ENCODE data around the gene TTC39B. TPM values are rescaled to one million over a fixed set of nuclear protein-coding genes. Genes with fewer than 3 reads are reported as not detected.

The TTC39B gene
- total RNA-seq = 10 to 100 TPM; 16.7 to 35.7 (median 29.9) TPM

DNA sequence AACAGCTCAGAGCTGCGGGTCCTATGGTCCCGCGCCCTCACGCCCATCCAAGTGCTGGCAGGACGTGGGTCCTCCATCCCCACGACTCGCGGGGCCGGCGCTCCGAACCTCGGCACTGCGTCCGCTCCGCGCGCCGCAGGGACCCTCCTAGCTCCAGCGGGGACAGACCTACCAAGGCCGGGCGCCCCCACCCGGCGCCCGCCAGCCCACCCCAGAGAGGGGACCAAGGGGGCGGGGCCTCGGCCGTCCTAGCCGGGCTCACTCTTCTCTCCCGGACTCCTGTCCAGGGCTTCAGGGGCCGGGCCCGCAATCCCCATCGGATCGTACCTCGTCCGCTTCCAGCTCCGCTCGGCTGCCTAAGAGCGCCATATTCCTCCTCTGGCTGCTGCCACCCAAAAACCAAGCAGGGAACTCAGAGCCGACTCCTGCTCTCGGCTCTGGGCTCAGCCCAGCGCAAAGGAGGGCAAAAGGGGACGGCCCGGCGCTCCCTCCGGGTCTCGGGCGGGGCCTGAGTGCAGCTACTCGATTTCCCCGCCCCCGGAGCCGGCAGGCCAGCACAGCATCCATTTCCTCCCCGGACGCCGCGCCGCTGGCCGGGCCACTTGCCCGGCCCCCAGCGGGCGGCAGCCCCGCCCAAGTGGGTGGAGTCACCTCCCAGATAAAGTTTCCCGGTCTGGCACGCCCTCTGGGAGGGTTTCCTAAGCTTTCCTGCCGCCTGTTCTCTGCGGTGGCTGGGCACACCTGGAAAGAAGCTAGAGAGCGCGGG, at the start of gene TTC39B:
Gene TTC39B, minus strand, starts transcription at position 460 of the 766 bp plus-strand sequence. Its CDS starts 91 bp downstream, at position 369.
- WGBS, 2 donors = 0% methylated on average over 2 to 40 of the region's 67 CpGs
- ATAC-seq (ENCODE audit: low FRiP score in 2 of 2) (peak; percentile 97 to 98), DNase-seq (peak; percentile 97 to 98)
- peaks cover 6 to 21% (median 17%) of the 10 kb centered on the region in 4 donors for H3K4me1 ChIP-seq
- no peaks in the 10 kb centered on the region for H3K9me3 ChIP-seq
- peak; percentile 40 to 92 (median 69) for TF ChIP-seq POLR2A (IDR thresholded peaks at IDR 0.05)
- TF ChIP-seq POLR2AphosphoS5 (IDR thresholded peaks at IDR 0.05) = peak; percentile 41 to 80
- TF ChIP-seq EP300 (IDR thresholded peaks at IDR 0.05) = no peak
- TF ChIP-seq, protein P1, sequence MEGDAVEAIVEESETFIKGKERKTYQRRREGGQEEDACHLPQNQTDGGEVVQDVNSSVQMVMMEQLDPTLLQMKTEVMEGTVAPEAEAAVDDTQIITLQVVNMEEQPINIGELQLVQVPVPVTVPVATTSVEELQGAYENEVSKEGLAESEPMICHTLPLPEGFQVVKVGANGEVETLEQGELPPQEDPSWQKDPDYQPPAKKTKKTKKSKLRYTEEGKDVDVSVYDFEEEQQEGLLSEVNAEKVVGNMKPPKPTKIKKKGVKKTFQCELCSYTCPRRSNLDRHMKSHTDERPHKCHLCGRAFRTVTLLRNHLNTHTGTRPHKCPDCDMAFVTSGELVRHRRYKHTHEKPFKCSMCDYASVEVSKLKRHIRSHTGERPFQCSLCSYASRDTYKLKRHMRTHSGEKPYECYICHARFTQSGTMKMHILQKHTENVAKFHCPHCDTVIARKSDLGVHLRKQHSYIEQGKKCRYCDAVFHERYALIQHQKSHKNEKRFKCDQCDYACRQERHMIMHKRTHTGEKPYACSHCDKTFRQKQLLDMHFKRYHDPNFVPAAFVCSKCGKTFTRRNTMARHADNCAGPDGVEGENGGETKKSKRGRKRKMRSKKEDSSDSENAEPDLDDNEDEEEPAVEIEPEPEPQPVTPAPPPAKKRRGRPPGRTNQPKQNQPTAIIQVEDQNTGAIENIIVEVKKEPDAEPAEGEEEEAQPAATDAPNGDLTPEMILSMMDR (IDR thresholded peaks at IDR 0.05) = peak in 1 of 6 experiments; percentile 28
- peak within 1 kb of the TSS; percentile 86 to 99 (median 92) for H3K4me3 ChIP-seq
- no peaks in the 10 kb centered on the region for H3K27me3 ChIP-seq
- H3K27ac ChIP-seq = peak within 1 kb of the TSS; percentile 86 to 91 (median 90)
- no peaks in the 10 kb centered on the region for H3K36me3 ChIP-seq

DNA sequence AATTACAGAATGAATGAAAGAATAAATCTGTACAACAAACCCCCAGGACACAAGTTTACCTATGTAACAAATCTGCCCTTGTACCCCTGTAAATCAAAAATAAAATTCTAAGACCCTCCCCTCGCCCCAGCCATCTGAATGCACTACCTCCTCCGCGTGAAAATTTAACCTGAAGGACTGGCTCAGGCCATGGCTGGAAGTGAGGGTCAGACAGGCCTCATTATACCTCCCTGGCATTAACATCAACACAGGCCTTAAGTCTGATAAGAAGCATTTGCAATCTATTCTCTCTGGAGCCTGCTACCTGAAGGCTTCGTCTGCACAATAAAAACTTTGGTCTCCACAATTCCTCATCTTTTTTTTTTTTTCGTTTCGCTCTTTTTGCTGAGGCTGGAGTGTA, 48.7 kb upstream of the TTC39B start:
- Histone ChIP-seq H3K9me3 (no peaks in the 10 kb centered on the region), H3K36me3 (no peaks in the 10 kb centered on the region), H3K4me3 (no peak overlapping the region), H3K27ac (no peak overlapping the region), H3K4me1 (no peaks in the 10 kb centered on the region), H3K27me3 (no peaks in the 10 kb centered on the region)
- TF ChIP-seq, protein P1 (IDR thresholded peaks at IDR 0.05) = no peak
- TF ChIP-seq POLR2AphosphoS5 (IDR thresholded peaks at IDR 0.05) = no peak
- no peak for TF ChIP-seq POLR2A (IDR thresholded peaks at IDR 0.05)
- TF ChIP-seq EP300 (IDR thresholded peaks at IDR 0.05) = no peak
- WGBS, 2 donors = 93 to 94% methylated on average over 6 of the region's 6 CpGs
- ATAC-seq (ENCODE audit: low FRiP score in 2 of 2) = no peak
- DNase-seq = no peak

DNA sequence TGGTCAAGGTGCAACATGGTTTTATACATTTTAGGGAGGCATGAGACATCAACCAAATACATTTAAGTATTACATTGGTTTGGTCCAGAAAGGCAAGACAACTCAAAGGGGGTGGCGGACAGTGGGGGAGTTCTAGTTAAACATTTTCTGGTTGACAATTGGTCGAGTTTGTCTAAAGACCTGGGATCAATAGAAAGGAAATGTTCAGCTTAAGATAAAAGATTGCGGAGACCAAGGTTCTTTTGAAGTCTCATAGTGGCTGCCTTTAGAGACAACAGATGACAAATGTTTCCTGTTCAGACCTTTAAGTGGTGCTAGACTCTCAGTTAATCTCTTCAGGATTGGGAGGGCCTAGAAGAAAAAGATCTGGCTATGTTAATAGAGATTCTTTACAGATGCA, 47.7 kb upstream of the TTC39B start:
- no peaks in the 10 kb centered on the region for H3K4me1 ChIP-seq
- no peaks in the 10 kb centered on the region for H3K36me3 ChIP-seq
- H3K27ac ChIP-seq = no peak overlapping the region
- DNase-seq (no peak), ATAC-seq (ENCODE audit: low FRiP score in 2 of 2) (no peak)
- no peaks in the 10 kb centered on the region for H3K27me3 ChIP-seq
- 61 to 71% methylated on average over 3 of the region's 3 CpGs for WGBS, 2 donors
- H3K4me3 ChIP-seq = no peak overlapping the region
- no peaks in the 10 kb centered on the region for H3K9me3 ChIP-seq
- TF ChIP-seq EP300 (IDR thresholded peaks at IDR 0.05) = no peak
- TF ChIP-seq POLR2A (IDR thresholded peaks at IDR 0.05) = no peak
- TF ChIP-seq POLR2AphosphoS5 (IDR thresholded peaks at IDR 0.05) = no peak
- TF ChIP-seq, protein P1 (IDR thresholded peaks at IDR 0.05) = no peak

DNA sequence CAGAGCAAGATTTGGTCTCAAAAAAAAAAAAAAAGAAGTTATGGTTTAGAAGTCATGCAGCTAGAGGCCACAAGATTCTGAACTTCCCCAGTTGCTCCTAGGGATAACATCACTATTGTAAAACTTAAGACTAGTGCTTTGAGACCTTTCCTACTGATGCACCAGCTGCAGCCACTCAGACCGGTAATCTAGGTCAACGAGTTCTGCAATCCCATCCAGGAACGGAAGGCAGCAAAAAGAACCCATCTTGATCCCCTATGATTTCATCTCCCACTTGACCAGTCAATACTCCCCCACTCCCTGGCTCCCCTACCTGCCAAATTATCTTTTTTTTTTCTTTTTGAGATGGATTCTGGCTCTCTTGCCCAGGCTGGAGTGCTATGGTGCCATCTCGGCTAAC, 46.9 kb upstream of the TTC39B start:
- no peaks in the 10 kb centered on the region for H3K36me3 ChIP-seq
- ATAC-seq (ENCODE audit: low FRiP score in 2 of 2) (no peak), DNase-seq (no peak)
- TF ChIP-seq POLR2A (IDR thresholded peaks at IDR 0.05) = no peak
- TF ChIP-seq, protein P1 (IDR thresholded peaks at IDR 0.05) = no peak
- no peak for TF ChIP-seq POLR2AphosphoS5 (IDR thresholded peaks at IDR 0.05)
- no peak overlapping the region for H3K4me3 ChIP-seq
- no peaks in the 10 kb centered on the region for H3K4me1 ChIP-seq
- no peaks in the 10 kb centered on the region for H3K9me3 ChIP-seq
- no peaks in the 10 kb centered on the region for H3K27me3 ChIP-seq
- 73 to 74% methylated on average over 4 of the region's 4 CpGs for WGBS, 2 donors
- no peak overlapping the region for H3K27ac ChIP-seq

DNA sequence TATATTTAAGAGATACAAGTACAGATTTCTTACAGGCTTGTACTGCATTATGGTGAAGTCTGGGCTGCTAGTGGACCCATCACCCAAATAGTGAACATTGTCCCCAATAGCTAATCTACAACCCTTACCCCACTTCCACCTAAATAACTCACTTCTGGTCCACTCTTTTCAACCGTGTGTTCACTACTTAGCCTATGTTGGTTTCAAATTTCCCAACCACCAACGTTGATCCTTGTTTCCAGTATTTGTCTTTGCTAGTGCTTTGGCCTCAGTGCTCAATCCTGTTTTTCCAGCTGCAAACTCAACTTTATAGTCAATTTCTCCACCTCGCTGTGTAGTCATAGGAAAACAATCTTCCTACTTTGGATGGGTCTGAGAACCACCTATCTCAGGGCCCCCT, 45.3 kb upstream of the TTC39B start:
- 59 to 70% methylated on average over 2 of the region's 3 CpGs for WGBS, 2 donors
- ATAC-seq (ENCODE audit: low FRiP score in 2 of 2) (no peak), DNase-seq (no peak)
- H3K4me3 ChIP-seq = no peak overlapping the region
- H3K36me3 ChIP-seq = no peaks in the 10 kb centered on the region
- no peaks in the 10 kb centered on the region for H3K4me1 ChIP-seq
- H3K27me3 ChIP-seq = no peaks in the 10 kb centered on the region
- no peaks in the 10 kb centered on the region for H3K9me3 ChIP-seq
- no peak for TF ChIP-seq POLR2AphosphoS5 (IDR thresholded peaks at IDR 0.05)
- TF ChIP-seq EP300 (IDR thresholded peaks at IDR 0.05) = no peak
- TF ChIP-seq, protein P1 (IDR thresholded peaks at IDR 0.05) = no peak
- TF ChIP-seq POLR2A (IDR thresholded peaks at IDR 0.05) = no peak
- H3K27ac ChIP-seq = no peak overlapping the region
